Gastroesophageal sphincter (tissue), 3 donors: ENCODE results near the gene ATF7IP.

Experiments used
- EP300 ChIP-seq: sonication (generic); formaldehyde crosslinking; IDR thresholded peaks from one replicate; pipeline ENCODE4 v1.6.1; 2017; ENCODE audit warnings: antibody characterized with exemption, mild to moderate bottlenecking
- POLR2AphosphoS5 ChIP-seq: sonication (generic); formaldehyde crosslinking; IDR thresholded peaks from one replicate; pipeline ENCODE4 v1.6.1; 2017; ENCODE audit warnings: antibody characterized with exemption
- TF ChIP-seq, protein P1 (sequence below), 4 experiments: fragments of 200-600 bp in 2 of 4; fragments of 450-650 bp in 2 of 4; sonication (generic) in 1 of 4; IDR thresholded peaks; one replicate each; pipeline ENCODE4 v1.5.1; 2017 to 2019; ENCODE audit warnings: antibody characterized with exemption in 4 of 4, mild to moderate bottlenecking in 2 of 4, moderate library complexity in 2 of 4

DNA sequence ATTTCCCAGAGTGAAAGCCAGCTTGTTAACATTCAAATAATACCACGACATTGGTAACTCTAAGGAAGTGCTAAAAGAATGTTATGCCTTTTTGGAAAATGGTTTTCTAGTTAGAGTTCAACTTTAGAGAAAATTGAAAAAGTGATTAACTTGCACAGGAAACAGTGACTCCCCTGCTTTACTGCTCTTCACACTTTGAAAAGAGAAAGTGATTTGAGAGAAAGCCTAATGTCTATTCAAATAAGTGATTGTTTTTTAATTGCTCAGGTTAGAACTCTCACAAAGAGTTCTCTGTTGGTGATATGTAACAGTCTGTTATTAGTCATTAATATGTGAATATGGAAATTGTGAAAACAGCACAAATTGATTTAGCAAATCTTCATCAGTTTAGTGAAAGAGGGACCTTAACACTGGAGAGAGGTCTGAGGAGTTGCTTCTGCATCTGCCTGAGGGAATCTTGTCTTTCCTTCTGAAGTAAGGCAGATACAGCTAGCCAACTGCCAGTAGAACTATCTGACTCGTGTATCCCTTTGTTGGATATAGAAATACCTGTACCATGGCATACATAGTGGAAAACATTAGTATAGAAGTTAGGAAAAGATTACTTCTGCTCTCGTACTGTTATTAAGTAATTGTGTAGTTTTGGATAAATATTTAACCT, 25.5 kb downstream of the ATF7IP start:
- TF ChIP-seq, protein P1, sequence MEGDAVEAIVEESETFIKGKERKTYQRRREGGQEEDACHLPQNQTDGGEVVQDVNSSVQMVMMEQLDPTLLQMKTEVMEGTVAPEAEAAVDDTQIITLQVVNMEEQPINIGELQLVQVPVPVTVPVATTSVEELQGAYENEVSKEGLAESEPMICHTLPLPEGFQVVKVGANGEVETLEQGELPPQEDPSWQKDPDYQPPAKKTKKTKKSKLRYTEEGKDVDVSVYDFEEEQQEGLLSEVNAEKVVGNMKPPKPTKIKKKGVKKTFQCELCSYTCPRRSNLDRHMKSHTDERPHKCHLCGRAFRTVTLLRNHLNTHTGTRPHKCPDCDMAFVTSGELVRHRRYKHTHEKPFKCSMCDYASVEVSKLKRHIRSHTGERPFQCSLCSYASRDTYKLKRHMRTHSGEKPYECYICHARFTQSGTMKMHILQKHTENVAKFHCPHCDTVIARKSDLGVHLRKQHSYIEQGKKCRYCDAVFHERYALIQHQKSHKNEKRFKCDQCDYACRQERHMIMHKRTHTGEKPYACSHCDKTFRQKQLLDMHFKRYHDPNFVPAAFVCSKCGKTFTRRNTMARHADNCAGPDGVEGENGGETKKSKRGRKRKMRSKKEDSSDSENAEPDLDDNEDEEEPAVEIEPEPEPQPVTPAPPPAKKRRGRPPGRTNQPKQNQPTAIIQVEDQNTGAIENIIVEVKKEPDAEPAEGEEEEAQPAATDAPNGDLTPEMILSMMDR (IDR thresholded peaks at IDR 0.05) = no peak
- TF ChIP-seq POLR2AphosphoS5 (no peak), EP300 (no peak)
